ENCODE measurements around the gene CRBN.

CRBN gene

DNA sequence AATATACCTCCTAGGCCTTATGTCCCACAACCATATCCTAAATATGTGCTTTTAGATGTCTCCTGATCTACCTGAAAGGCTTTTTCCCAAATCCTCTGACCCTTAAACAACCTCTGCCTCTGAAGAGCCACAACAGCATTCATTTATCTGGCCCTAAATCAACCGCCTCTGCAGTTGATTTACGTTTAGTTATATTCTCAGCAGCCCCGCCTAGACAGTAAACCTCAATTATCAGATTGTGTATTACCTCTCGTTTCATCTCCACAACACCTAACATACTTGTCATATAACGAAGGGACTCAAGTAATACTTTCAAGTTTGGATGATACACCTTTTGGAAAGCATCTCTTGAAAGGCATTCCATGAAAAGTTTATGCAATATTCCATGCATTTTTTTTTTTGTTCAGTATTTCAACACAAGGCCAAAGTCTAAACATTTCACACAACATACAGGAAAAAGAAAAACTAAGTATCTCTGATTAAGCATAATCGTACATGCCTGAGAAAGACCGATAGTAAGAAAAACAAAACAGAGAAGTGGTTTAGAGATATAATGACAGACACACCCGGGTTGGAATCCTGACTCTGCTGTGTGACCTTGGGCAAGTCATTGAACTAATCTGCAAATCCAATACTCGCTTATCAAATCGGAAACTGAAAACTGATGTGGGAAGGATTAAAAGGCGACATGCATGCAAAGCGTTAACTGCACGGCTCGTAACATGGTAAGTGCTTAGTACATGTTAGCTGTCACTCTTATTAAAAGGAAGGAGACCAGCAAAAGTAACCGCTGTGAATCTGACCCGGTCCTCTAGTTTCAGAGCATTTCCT, 778 bp downstream of the CRBN start:
- in situ Hi-C loops (cut with MboI; ENCODE audit: low pct_unique_long_range_greater_than_20kb, low sequenced_read_pairs, unreplicated experiment): loop anchor here (25.0 kb wide), 1 partner anchor 1109 kb away; no protein-coding TSS in a partner anchor
- DNase-seq (ENCODE audit: low spot score): no peak
- TF ChIP-seq, protein P1, sequence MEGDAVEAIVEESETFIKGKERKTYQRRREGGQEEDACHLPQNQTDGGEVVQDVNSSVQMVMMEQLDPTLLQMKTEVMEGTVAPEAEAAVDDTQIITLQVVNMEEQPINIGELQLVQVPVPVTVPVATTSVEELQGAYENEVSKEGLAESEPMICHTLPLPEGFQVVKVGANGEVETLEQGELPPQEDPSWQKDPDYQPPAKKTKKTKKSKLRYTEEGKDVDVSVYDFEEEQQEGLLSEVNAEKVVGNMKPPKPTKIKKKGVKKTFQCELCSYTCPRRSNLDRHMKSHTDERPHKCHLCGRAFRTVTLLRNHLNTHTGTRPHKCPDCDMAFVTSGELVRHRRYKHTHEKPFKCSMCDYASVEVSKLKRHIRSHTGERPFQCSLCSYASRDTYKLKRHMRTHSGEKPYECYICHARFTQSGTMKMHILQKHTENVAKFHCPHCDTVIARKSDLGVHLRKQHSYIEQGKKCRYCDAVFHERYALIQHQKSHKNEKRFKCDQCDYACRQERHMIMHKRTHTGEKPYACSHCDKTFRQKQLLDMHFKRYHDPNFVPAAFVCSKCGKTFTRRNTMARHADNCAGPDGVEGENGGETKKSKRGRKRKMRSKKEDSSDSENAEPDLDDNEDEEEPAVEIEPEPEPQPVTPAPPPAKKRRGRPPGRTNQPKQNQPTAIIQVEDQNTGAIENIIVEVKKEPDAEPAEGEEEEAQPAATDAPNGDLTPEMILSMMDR (IDR thresholded peaks at IDR 0.05; ENCODE audit: extremely low read depth, insufficient read depth, missing control alignments): no peak

GRCh38 chr3:3177861-3178497, 1.5 kb downstream of the CRBN start:
- in situ Hi-C loops (cut with MboI; ENCODE audit: low pct_unique_long_range_greater_than_20kb, low sequenced_read_pairs, unreplicated experiment): loop anchor here (25.0 kb wide), 1 partner anchor 1109 kb away; no protein-coding TSS in a partner anchor
- no peak for DNase-seq (ENCODE audit: low spot score)
- TF ChIP-seq, protein P1 (IDR thresholded peaks at IDR 0.05; ENCODE audit: extremely low read depth, insufficient read depth, missing control alignments): no peak

DNA sequence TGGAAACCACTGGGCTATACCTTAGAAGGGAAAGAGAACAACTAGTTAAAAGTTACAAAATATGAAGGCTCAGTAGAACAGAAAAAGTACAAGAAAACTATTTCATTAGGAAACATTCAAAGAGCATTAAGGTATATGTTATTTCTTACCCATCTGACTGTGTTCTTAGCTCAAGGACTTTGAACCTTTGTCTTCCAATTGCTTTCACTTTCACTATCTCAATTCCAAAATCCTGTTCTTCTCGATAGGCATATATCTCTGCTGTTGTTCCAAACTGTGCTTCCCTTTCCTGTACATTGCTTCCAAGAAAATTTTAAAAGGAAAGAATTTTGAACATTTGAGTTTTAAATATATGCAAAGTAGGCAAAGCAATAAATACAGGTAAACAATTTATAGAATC, 6.9 kb downstream of the CRBN start:
- TF ChIP-seq, protein P1 (IDR thresholded peaks at IDR 0.05; ENCODE audit: extremely low read depth, insufficient read depth, missing control alignments): no peak
- DNase-seq (ENCODE audit: low spot score): no peak
- in situ Hi-C loops (cut with MboI; ENCODE audit: low pct_unique_long_range_greater_than_20kb, low sequenced_read_pairs, unreplicated experiment): no loop called here

- DNase-seq (ENCODE audit: low spot score): no peak
- TF ChIP-seq, protein P1 (IDR thresholded peaks at IDR 0.05; ENCODE audit: extremely low read depth, insufficient read depth, missing control alignments): peak; percentile 51
- in situ Hi-C loops (cut with MboI; ENCODE audit: low pct_unique_long_range_greater_than_20kb, low sequenced_read_pairs, unreplicated experiment): no loop called here
Observed at GRCh38 chr3:3170998-3171397, 8.5 kb downstream of the CRBN start.

DNA sequence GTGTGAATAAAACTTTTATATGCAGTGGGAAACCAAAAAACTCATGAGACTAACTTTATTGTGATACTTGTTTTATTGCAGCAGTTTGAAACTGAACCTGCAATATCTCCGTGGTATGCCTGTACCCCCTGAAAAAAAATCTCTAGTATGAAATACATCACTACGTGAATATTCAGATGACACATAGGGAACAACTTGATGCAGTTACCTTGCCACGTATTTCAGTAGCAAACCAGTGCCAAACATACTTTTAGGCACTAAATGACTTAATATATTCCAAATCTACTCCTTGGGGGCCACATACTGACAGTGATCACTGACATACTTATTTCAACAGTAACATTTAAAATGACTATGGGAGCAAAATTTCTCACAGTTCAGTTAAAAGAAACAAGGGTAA, 13.8 kb downstream of the CRBN start:
- DNase-seq (ENCODE audit: low spot score): no peak
- TF ChIP-seq, protein P1 (IDR thresholded peaks at IDR 0.05; ENCODE audit: extremely low read depth, insufficient read depth, missing control alignments): no peak
- in situ Hi-C loops (cut with MboI; ENCODE audit: low pct_unique_long_range_greater_than_20kb, low sequenced_read_pairs, unreplicated experiment): no loop called here

DNA sequence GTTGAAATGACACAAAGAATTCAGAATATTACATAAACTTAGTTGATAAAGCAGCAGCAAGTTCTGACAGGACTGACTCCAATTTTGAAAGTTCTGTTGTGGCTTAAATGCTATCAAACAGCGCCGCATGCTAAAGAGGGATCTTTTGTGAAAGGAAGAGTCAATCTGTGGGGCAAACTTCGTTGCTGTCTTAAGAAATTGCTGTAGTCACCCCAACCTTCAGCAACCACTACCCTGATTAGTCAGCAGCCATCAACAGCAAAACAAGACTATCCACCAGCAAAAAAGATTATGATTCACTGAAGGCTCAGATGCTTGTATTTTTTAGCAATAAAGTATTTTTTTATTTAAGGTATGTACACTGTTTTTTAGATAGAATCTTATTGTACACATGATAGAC, 14.2 kb downstream of the CRBN start:
- TF ChIP-seq, protein P1 (IDR thresholded peaks at IDR 0.05; ENCODE audit: extremely low read depth, insufficient read depth, missing control alignments): no peak
- in situ Hi-C loops (cut with MboI; ENCODE audit: low pct_unique_long_range_greater_than_20kb, low sequenced_read_pairs, unreplicated experiment): no loop called here
- no peak for DNase-seq (ENCODE audit: low spot score)

All from GM13977 (cell line).